Measurements from ENCODE around the gene TTC21A.

The TTC21A gene

GRCh38 chr3:39112535-39112934 is 5.1 kb downstream of the TTC21A start:
- no peak for DNase-seq (ENCODE audit: extremely low spot score, insufficient read length, low read depth)
- FAIRE-seq: no peak

GRCh38 chr3:39113291-39113690 is 5.8 kb downstream of the TTC21A start:
- no peak for FAIRE-seq
- no peak for DNase-seq (ENCODE audit: extremely low spot score, insufficient read length, low read depth)

- FAIRE-seq: no peak
These were observed 7.0 kb downstream of the TTC21A start for GRCh38 chr3:39114456-39114855.

DNA sequence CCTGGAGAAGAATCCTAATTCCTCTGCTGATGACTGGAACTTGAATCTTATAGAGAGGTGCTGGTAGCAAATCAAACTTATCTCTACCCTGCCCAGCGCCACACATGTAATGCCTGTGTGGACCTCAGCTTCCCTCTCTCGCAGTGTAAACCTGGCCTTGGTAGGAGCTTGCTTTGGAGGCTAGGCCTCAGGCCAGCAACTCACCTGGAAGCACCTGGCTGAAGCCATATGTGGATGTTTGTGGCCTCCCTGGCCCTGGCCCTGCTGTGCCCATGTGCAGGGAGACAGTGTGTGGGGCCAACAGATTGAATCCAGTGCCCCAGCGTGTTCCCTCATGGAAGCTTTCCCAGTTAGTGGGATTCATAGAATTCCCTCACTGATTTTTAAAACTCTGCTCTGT is 8.4 kb downstream of the TTC21A start:
- DNase-seq (ENCODE audit: extremely low spot score, insufficient read length, low read depth): no peak
- no peak for FAIRE-seq

More at GRCh38 chr3:39114456-39114855, 7.0 kb downstream of the TTC21A start:
- DNase-seq (ENCODE audit: extremely low spot score, insufficient read length, low read depth): no peak

DNA sequence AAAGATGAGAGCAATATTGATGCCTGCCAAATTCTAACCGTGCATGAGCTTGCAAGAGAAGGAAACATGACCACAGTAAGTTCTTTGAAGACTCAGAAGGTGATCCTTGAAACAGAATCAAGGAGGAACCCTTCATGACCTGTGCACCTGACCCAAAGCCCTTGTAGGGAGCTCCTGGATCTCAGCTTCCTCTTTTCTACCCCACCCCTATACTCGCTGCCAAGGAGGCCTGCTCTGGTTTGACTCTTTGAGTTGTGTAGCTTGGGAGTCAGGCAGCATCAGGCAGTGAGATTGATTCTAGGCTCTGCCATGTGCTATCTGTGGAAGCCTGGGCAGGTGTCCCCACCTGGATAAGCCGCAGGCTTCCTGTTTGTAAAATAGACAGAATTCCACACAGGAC is 10.6 kb downstream of the TTC21A start:
- no peak for DNase-seq (ENCODE audit: extremely low spot score, insufficient read length, low read depth)
- FAIRE-seq: peak; percentile 15

GRCh38 chr3:39118931-39119660 is 11.6 kb downstream of the TTC21A start:
- FAIRE-seq (no peak), DNase-seq (ENCODE audit: extremely low spot score, insufficient read length, low read depth) (no peak)

- DNase-seq (ENCODE audit: extremely low spot score, insufficient read length, low read depth) (no peak), FAIRE-seq (no peak)
These were observed 14.1 kb downstream of the TTC21A start for GRCh38 chr3:39121621-39122020.

DNA sequence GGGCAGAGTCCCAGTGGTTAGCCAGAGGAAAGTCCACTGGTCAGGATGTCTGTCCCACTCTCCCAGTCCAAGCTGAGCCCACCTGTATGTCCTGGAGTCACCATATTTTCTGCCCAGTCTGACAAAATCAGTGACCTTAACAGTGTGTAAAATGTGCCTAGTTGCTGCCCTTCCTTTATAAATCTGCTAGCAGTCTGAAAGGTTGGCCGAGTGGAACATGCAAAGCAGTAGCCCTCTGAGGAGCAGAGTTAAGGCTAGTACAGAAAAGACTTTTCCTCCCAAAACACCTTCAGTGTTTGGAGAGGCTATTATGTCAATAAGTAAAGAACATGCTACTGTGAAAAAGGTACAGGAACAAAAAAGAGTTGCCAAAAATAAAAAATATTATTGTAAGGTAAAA is 15.3 kb downstream of the TTC21A start:
- FAIRE-seq (peak; percentile 53), DNase-seq (ENCODE audit: extremely low spot score, insufficient read length, low read depth) (no peak)

- FAIRE-seq (no peak), DNase-seq (ENCODE audit: extremely low spot score, insufficient read length, low read depth) (no peak)
These were observed 17.7 kb downstream of the TTC21A start for GRCh38 chr3:39124876-39125840.

- FAIRE-seq: no peak
- DNase-seq (ENCODE audit: extremely low spot score, insufficient read length, low read depth): no peak
These were observed 18.5 kb downstream of the TTC21A start for GRCh38 chr3:39125841-39126500.

DNA sequence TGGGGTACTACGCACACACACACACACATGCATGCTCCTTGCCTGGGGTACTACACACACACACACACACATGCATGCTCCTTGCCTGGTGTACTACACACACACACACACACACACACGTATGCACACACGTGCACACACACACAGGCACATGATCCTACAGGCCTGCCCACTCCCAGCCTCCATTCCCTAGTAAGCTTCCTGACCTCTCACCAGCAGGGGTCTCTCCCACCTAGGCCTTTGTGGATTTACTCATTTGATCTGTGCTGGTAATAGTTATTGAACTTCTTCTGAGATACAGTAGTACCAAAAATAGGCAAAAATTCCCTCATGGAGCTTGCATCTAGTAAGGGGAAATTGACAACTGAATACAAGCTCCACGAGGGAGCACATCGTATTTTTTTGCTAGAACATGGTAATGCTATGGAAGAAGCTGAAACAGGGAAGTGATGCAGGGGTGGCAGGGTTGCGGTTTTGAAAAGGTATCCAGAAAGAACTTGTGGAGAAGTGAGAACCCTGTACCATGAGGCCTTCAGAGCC is 19.1 kb downstream of the TTC21A start:
- DNase-seq (ENCODE audit: extremely low spot score, insufficient read length, low read depth) (no peak), FAIRE-seq (peak; percentile 29)

DNA sequence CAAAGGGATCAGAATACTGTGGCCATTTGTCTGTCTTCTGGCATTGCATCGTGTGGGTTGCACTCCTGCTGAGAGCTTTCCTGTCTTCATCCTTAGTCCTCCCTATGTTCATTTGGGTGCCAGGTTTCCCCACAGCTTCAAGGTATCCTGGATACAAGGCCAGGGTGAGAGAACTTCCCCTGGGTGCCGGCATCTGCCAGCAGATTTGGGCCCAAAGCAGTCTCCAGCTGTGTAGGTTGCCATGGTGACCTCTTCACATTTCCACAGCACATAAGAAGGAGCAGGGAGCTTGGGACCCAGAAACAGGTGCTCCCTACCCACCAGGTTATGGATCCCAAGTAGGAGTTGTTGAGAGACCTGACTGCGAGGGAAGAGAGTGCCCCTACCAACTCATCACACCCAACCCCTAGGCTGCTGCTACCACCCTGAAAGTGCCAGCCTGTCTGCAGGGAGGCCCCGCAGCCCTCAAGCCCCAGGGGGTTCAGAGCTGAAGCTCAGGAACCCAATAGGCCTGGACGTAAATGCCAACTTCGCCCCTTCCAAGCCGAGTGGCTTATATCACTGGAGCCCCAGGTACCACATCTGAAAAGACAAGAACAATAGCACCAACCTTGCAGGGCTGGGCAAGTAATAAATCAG is 19.9 kb downstream of the TTC21A start:
- no peak for DNase-seq (ENCODE audit: extremely low spot score, insufficient read length, low read depth)
- FAIRE-seq: no peak

DNA sequence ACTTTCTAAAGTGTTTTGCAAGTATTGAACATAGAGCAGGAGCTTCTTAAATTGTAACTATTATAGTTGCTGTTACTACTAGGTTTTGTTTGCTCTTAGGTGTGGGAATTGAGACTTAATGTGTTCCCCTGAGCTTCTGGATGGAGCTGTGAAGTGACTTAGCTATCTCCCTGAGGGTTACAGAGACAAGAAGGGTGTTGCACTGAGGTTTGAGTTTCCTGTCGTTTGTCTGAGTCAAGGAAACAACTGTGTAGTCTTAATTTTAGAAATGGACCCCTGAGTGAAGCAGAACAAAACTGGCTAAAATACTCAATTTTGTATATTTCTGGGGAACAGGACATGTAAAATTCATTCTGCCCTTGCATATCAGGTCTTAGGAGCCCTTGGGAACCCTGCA is 20.4 kb downstream of the TTC21A start:
- FAIRE-seq: no peak

DNA sequence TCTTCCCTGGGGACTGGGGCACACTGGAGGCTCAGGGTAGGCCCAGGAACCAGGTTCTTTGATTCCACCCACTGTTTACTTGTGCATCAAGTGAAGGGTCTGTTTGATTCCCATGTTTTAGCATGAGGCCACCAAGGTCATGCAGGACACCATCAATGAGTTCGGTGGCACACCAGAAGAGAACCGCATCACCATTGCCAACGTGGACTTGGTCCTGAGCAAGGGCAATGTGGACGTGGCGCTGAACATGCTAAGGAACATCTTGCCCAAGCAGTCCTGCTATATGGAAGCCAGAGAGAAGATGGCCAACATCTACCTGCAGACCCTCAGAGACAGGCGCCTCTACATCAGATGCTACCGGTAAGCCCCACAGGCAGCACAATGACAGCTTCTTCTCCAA is 21.5 kb downstream of the TTC21A start:
- FAIRE-seq (no peak), DNase-seq (ENCODE audit: extremely low spot score, insufficient read length, low read depth) (no peak)

More for the DNA sequence above, 20.4 kb downstream of the TTC21A start:
- DNase-seq (ENCODE audit: extremely low spot score, insufficient read length, low read depth): no peak

- DNase-seq (ENCODE audit: extremely low spot score, insufficient read length, low read depth) (no peak), FAIRE-seq (no peak)
These were observed 22.5 kb downstream of the TTC21A start for GRCh38 chr3:39130026-39130425.

DNA sequence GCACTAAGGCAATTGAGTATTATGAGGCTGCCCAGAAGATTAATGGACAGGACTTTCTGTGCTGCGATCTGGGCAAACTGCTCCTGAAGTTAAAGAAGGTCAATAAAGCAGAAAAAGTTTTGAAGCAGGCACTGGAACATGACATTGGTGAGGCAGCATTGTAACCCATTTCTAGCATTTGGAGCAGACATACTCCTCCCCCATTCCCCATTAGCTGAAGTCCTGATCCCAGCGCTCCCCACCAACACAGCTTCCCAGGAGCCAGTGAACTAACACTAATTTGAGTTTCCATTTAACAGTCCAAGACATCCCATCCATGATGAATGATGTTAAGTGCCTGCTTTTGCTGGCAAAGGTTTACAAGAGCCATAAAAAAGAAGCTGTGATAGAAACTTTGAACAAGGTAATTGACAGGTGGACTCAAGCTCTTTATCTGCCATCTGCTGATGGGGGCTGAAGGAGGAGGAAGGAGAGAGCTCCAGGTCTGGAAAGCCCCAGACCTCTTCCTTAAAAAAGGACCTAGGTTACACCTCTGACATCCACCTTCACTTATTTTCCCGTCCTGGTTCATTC is 23.3 kb downstream of the TTC21A start:
- DNase-seq (ENCODE audit: extremely low spot score, insufficient read length, low read depth) (no peak), FAIRE-seq (no peak)

DNA sequence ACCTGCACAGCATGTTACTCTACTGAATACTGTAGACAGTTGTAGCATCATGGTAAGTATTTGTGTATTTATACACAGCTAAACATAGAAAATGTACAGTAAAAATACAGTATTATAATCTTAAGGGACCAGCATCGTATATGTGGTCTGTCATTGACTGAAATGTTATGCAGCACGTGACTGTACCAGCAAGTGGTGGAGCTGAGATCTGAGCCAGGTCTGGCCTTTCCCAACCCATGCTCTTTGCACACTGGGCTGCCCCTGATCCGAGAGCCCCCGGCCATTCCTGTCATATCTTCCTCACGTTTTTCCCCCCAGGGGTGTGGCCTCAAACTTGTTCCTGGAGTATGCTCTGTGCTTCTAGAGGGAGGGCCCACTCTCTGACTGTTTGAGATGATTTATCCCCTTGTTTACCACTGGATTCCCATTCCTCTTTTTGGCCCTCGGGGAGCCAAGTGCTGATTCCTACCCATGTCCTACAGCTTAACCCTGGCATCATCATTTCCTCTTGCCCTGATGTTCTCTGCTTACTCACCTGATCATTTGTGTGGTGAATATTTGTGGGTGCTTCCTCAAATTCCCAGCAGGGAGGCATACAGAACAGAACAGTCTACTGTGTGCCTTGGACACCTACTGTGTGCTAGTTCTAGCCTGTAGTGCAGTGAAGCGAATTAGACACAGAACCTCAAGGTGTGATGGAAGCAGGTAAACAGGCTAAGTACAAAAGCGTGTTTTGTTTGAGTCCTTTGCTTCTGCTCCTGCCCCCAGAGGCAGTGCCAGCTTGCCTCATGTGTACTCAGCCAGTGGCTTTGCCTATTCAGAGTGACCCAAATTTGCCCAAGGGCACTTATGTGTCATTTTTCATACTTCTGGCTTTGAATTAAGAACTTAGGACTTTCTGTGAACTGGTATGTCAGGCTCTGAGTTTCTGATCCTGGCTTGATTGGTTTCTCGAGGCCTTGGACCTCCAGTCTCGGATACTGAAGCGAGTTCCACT is 24.9 kb downstream of the TTC21A start:
- FAIRE-seq (no peak), DNase-seq (ENCODE audit: extremely low spot score, insufficient read length, low read depth) (no peak)

DNA sequence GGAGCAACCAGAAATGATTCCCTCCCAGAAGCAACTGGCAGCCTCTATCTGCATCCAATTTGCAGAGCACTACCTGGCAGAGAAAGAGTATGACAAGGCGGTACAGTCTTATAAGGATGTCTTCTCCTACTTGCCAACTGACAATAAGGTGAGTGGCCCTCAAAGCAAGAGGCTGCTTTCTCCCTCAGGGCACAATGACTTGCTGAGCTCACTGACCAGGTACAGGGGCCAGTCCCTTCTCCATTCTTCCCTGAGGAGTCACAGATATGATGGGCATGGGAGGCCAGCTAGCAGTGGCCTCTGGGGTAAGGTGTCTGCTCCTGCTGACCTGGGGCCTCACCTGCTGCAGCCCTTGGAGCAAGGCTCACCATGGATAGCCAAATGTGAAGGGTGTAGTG is 25.6 kb downstream of the TTC21A start:
- DNase-seq (ENCODE audit: extremely low spot score, insufficient read length, low read depth): no peak
- FAIRE-seq: no peak
